Measurements from ENCODE around the gene RCSD1.

GRCh38 chr1:167710836-167711235, 80.8 kb downstream of the RCSD1 start:
- TF ChIP-seq USF2 (CRISPR knock-in tag; IDR thresholded peaks at IDR 0.05) (no peak), ATF2 (CRISPR knock-in tag; IDR thresholded peaks at IDR 0.05; ENCODE audit: borderline replicate concordance, low read depth) (no peak), E2F1 (CRISPR knock-in tag; IDR thresholded peaks at IDR 0.05) (no peak), CTCF (IDR thresholded peaks at IDR 0.05) (no peak), ARID4B (CRISPR knock-in tag; IDR thresholded peaks at IDR 0.05; ENCODE audit: borderline replicate concordance) (no peak), MAX (CRISPR knock-in tag; IDR thresholded peaks at IDR 0.05) (no peak), PRRX2 (CRISPR knock-in tag; IDR thresholded peaks at IDR 0.05) (no peak), TCF7 (CRISPR knock-in tag; IDR thresholded peaks at IDR 0.05; ENCODE audit: low read depth) (no peak), ZNF121 (CRISPR knock-in tag; IDR thresholded peaks at IDR 0.05) (no peak), ATF3 (CRISPR knock-in tag; conservative IDR thresholded peaks at IDR 0.05) (no peak), HMGXB4 (CRISPR knock-in tag; IDR thresholded peaks at IDR 0.05) (no peak), TEAD4 (CRISPR knock-in tag; IDR thresholded peaks at IDR 0.05) (no peak), ETV6 (CRISPR knock-in tag; IDR thresholded peaks at IDR 0.05) (no peak), NFYB (CRISPR knock-in tag; conservative IDR thresholded peaks at IDR 0.05; ENCODE audit: low read depth) (no peak)

All from WTC11 (cell line).